Activated CD8-positive, alpha-beta memory T cell treated with anti-CD3 and anti-CD28 coated beads for 1 hour (primary cell): Measurements from ENCODE around the gene GAPDHS.

ENCODE experiments used
- DNase-seq, 2 donors: peaks; one replicate each; pipeline ENCODE4 v3.0.0-alpha.2; 2020; ENCODE audit warnings: low read depth in 1 of 2; ENCODE audit errors: extremely low read depth in 1 of 2

The GAPDHS gene

DNA sequence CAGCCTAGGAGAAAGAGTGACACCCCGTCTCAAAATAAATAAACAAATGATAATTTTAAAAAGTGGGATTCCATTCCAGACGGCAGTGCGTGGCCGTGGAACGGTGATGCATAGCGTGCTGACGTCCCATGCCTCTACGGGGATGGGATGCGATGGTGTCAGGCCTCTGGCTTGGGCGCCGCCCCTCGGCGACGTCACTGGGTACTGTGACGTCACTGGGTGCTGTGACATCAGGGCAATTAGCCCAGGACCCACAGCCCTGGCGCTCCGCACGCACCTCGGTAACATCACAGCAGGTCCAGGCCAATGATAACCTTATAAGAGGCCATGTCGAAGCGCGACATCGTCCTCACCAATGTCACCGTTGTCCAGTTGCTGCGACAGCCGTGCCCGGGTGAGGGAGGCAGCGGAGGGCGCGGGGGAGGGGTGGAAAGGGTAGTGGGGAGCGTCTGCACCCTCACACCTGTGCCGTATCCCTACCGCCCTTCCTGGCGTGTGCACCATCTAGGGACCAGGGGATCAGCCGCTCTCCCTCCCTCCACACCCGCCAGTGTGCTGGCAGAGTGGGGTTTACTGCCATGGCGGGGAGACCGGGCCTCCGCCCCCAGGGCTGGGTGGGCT is at the start of gene GAPDHS:
Gene GAPDHS (plus strand): TSS at position 256 of the 621 bp plus-strand sequence. CDS start 72 bp downstream, at position 328.
- no peak for DNase-seq

DNA sequence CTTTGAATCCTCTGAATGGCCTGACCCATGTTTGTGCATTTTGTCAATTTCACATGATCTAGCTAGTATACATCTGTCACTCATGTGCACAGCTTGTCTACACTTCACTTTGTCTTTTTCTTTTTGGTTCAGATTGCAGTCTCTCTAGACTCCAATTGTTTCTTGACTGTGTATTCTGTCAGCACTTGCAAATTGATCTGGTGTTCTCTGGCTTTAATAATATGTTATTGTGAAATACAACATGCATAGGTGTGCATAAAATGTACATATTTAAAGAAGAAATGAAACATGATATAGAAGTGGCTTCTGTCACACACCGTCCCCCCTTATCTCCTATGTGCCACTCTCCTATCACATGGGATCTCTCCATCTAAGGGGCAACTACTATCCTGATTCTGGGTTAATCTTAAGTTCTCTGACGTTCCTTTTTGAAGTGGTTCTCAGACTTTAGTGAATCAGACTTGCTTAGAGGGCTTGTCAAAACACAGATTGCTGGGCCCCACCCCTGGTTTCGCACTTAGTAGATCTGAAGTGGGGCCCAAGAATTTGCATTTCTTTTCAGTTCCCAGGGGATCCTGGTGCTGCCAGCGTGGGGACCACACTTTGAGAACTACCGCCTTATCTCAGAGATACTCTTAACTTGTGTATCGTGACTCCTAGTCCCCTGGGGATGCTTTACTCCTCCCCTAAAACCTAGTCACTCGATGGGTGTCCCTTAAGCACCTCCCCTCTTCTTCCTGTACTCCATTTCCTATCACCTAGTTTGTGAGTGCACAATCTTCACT is 48.8 kb upstream of the GAPDHS start:
- no peak for DNase-seq

DNA sequence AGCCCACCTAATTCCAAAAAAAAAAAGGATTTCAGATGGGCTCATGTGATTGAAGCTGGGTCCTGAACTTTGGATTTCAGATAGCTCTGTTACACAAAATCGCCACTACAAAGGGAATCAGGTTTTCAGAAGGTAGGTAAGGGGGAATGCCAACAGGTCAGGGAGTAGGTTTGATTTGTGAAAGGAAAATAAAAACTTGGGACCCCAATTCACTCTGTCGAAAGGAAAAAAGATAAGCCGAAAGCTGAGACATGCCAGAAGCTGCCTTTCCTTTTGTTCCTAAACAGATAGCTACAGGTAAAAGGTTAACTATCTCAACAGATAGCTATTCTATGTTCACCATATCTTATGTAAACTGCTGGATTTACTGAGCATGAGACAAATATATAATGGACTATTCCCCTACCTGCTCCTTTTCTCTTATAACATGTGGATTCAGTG is 47.0 kb upstream of the GAPDHS start:
- DNase-seq, result no peak

DNA sequence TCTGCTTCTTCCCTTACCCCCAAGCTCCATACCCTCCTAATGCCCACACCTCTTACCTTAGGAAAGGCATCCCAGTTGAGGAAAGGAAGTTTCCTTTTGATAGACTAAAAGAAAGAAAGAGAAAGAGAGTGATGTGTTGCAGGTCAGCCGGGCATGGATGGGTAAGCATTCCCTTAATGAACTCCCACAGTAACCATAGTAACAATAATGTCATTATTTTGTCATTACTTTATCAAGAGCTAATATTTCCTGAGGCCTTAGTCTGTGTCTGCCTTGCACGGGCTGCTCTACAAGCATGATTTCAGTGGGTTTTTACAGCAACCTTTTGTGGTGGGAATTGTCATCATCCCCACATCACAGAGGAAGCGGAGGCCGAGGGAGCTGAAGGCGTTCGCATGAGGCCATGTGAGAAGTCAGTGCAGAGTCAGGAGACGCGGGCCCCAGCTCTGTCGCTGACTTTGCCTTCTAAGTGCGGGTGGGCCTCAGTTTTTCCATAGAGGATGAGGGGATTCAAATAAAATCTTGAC is 45.5 kb upstream of the GAPDHS start:
- no peak for DNase-seq

DNA sequence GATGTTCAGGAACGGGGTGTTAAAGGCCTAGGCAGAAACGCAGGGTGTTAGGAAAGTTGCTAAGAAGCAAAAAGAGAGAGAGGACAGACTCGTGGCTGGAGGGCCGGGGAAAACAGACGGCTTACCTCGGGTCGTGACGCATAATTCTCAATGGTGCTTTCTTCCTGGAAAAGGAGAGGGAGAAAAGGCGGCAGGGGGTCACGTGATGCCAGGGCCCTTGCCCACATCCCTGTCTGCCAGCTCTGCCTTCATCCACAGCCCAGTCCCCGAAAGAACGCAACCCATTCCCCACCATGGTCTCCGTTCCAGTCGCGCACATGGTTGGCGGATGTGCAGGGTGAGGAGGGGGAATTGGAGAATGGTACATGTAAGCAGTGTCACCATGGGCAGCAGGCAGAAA is 44.6 kb upstream of the GAPDHS start:
- DNase-seq, result no peak

DNA sequence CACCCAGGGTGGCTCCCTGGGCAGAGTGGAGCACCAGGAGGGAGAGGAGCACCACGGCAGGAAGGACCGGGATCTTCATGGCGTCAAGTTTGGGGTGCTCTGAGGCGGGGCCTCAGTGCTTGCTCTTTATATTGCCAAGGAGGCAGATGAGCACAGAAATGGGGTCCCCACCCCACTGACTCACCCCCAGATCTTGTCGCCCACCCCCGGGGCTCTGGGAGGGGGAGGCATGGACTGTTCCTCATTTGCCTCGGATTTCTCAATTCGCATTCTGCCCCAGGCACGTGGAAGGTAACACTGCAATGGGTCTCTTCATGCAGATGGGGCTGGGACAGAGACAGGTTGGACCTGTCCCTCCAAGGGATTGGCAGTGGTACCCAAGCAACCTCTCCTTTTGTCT is 42.9 kb upstream of the GAPDHS start, which contains the start of gene KRTDAP:
Gene KRTDAP (minus strand): TSS at position 101 of the 400 bp plus-strand sequence. CDS start 22 bp downstream, at position 79.
- DNase-seq, result no peak

DNA sequence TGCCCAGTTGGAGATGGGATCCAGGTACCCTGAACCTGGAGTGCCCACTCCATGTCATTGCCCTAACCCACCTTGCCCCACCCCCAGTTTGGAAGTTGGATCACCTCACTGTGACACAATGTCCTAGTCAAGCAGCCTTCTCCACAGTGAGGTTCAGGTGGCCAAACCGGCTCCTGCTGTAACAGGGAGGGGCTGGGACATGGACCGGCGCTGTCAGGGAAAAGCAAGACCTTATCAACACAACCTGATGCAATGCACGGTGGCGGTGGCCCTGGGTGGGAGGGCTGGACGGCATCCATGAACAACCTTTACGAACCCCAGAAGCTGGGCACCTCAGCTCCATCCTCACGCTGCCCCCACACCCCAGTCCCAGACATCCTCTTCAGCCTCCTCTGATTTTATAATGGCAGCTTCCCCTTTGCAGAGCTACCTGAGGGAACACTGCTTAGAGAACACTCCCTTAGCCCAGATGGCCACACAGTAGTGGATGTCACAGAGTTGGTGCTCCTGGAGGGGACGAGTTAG is 41.4 kb upstream of the GAPDHS start:
- no peak for DNase-seq

DNA sequence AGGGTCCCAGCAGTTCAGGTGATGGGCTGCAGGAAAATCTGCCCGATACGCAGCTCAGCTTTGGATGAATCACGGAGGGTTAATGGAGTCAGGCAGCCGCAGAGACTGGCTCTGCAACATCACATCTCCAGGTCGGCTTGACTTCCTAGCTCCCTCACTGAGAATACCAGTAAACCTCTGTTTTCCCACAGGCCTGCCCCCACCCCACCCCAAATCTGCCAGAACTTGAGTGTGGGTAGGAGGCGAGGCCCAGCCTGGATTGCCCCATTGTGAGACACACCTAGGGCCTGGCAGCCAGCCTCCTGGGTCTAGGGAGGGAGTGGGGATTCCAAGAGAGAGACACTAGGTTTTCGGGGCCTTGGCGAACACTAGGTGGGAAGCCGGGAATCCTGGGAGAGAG is 39.3 kb upstream of the GAPDHS start:
- no peak for DNase-seq

DNA sequence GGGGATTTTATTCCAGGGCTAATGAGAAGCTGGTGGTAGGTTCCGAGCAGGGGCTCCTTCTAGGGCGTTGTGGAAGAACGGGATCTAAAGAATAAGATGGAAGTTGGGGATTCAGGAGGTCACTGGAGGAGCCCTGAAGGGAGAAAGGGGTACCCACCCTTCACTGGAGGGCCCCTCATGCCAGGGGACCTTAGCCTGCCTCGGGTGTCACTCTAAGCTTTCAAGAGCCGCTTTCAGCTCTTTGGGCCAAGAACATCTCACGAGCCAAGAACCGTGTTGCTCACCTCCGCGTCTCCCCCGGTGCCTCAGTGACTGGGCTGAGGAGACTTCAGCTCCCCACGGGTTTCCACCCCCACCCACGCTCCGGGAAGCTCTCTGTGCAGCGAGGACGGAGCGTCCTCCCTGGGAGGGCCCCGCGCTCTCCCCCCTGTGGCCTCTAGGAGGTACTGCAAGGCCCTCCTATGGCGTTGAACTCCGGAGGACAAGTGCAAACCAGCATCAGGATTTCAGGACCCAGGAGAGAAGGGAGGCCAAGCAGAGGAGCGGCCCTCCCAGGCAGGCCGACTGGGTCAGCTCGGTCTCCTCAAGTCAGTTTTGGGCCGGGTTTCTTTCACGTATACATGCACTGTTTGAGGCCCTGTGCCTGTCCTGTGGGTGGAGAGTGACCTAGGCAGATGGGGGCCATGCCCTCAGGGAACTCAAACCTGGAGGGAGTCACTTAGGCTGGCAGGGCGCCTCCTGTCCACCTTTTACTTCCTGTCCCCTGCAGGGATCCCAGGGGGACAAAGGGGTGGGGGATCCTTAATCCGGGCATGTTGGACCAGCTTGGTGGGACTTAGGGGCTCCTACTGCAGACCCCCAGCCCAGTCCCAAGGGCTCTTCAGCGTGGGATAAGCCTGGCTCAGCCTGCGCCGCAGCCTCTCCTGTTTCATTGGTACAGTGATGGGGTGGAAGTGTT is 37.9 kb upstream of the GAPDHS start:
- peak; percentile 15 to 55 for DNase-seq

DNA sequence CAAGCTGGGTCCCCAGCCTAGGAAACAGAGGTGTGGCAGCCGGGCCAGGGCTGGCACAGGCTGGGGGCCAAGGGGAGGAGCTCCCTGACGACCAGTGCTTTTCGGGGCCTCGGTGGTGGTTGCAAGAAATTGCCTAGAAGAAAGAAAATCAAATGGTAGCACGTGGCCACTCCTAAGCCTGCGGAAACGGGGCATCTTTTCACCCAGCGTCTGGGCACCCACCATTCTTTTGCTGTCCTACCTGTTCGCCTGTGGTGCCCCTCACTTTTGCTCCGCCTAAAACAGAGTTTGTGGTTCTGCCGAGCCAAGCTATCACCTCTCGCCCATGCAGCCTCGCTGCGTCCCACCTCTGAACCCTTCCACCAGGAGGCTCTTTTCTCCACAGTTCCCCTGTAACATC is 35.9 kb upstream of the GAPDHS start:
- no peak for DNase-seq

DNA sequence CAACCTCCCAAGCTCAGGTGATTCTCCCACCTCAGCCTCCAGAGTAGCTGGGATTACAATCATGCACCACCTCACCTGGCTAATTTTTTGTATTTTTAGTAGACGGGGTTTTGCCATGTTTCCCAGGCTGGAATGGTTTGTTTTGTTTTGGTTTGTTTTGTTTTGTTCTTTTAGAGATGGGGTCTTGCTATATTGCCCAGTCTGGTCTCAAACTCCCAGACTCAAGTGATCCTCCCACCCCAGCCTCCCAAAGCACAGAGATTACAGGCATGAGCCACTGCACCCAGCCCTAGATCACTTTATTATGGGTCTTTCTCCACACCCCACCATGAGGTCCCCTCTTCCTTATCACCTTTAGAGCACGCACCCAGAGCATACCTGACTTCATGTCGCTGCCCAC is 35.0 kb upstream of the GAPDHS start:
- DNase-seq, result no peak

DNA sequence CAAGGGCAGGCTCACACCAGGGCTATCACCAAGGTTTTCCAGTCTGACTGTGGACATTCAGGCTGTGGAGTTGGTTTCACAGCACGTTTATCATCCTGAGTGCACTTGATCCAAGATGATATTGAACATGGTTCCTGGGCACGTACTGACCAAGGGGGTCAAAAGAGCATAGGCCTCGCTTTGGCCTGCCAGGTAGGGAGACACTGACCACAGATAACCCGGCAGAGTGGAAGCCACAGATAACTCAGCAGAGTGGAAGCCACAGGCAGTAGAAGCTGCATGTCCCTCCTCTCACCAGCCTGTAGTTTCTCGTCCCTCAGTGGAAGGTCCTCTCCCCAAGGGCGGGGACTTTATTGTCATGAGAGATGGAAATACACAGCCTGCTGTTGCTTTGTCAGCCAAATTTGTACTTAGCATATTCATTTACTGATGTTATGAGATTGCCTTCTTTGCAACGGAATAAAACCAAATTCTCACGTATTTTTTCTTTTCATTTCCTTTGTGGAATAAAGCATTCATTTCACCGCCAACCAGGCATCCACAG is 34.2 kb upstream of the GAPDHS start:
- DNase-seq, result no peak

DNA sequence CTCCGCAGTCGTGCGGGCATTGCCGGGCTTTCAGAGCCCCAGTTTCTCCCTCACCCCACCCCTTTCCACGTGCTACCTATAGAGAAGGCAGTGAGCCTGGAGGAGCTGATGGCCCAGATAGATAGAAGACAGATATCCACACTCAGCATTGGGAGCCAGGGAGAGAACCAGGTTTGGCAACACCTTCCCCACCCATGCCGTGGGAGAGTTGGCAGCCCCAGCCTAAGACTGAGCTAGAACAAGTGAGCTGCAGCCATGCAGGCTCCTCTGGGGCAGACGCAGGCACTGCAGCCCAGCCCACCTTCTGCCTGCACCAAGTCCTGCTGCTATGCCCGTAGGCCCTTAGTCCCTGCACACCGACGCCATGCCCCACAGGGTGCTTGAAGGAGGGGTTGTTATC is 32.6 kb upstream of the GAPDHS start:
- no peak for DNase-seq

DNA sequence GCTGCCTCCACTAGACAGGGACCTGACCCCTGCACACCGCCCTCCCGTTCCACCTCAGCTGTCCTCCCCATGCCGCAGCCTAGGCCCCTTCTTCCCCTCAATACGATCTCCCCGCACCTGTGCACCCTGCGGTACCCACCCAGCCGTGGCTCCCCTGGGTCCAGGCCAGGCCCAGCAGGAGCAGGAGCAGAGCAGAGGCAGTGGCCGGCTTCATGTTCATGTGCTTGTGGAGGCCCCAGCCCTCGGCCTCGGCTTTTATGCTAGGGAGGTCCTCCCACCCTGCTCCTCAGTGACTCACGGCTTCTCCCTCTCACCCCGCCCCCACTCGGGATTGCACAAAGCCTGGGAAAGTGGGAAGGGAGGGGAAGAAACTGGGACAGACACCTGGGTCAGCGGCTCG is 31.6 kb upstream of the GAPDHS start:
- DNase-seq, result no peak

DNA sequence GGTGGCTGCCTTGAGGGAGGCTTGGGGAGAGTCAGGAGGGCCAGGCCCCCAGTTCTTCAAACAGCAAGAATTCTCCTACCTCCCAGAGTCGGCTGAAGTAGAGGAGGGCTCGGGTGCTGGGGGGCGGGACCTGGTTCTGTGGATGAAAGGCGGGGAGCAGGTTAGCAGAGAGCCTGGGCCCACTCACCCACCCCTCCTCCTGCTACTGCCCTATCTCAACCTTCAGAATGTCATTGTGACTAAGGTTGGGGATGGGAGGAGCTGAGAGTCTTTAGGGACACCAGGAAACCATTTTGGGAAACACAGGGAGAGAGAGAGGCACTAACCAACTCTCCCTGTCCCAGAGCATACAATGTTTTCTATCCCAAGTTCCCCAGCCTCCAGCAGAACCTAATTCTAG is 30.5 kb upstream of the GAPDHS start:
- no peak for DNase-seq

DNA sequence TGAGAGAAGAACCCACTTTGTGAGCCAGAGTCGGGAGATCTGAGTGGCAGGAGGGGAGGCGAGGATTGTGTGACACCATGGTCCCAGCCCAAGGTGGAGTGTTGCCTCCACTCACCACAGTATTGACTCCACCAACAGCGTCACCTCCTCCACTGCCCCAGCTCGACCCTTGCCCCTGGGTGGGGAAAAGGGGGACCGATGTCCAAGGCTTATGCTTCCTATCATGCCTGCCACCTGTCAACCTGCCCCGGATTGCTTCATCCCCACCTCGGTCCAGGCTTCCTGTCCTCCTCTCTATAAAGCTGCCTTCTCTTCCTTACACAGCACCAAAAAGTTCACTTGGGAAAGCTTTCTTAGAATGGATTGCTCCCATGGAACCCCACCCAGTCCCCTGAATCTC is 27.2 kb upstream of the GAPDHS start:
- no peak for DNase-seq

DNA sequence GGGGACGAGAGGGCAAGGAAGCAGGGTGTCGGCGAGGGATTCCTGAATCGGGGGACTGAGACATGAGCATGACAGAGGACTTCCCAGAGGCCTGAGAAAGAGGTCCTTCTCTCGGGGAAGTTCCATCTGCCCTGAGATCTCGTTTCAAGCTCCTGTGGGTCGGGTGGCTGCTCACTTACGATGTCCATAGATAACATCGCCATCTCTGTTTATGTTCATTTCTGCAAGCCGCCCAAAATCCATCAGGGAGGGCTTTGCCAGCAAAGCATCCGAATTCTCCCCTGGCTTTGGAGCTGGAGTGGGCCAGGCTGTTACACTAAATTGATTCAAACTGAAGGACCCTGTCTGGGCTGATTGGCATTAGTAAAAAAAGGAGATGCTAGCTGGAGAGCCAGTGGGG is 25.7 kb upstream of the GAPDHS start:
- no peak for DNase-seq

DNA sequence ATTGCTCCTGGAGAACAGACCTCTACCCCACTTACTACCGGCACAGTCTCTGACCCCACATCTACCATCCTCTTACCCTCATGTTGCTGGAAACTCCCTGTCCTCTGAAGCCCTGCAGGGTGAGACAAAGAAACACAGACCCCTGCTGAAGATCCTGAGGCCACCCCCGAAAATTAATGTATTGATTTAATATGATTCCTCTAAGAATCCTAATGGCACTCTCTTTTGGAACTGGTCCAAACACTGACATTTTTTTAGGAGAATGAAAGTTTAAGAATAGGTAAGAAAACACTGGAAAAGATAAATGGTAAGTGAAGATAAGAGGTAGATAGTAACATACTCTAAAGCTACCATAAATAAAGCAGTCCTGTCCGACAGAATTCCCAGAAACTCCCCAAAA is 25.1 kb upstream of the GAPDHS start:
- no peak for DNase-seq

DNA sequence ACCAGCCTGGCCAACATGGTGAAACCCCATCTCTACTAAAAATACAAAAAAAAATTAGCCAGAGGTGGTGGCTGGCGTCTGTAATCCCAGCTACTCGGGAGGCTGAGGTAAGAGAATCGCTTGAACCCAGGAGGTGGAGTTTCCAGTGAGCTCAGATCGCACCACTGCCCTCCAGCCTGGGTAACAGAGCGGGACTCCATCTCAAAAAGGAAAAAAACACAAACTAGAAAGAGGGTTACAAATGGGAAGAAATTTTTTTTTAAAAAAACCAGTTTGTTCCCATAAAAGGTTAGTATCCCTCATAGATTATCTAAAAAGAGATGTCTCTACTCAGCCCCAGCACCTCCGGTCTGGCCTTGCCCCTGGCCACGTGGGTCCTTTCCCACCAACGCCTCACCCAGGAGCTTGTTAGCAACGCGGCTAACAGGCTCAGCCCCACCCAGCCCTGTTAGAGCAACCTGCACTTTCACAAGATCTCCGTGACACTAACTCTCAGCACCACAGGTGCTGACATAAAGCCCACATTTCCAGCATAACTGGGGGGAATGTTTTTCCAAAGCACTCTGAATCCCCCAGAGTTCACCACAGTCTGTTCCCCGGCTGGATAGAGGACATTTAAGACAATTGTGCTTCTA is 24.1 kb upstream of the GAPDHS start:
- no peak for DNase-seq
